SJCRH30 (cell line): ENCODE measurements around the gene NUP205. TPM values are rescaled to one million over a fixed set of nuclear protein-coding genes. Genes with fewer than 3 reads are reported as not detected.

ENCODE experiments used
- DNase-seq, 2 experiments: peaks; one replicate each; pipeline ENCODE4 v3.0.0-alpha.2; 2015 to 2020
- H3K27ac ChIP-seq: fragments of 250-450 bp; sonication (Bioruptor Pico); 2 replicates; pipeline ENCODE4 v1.5.1; 2020; ENCODE audit warnings: mild to moderate bottlenecking, moderate library complexity
- H3K27me3 ChIP-seq: fragments of 250-450 bp; sonication (Bioruptor Pico); 2 replicates; pipeline ENCODE4 v1.5.1; 2020; ENCODE audit warnings: mild to moderate bottlenecking, moderate library complexity
- H3K36me3 ChIP-seq: fragments of 250-450 bp; sonication (Bioruptor Pico); 2 replicates; pipeline ENCODE4 v1.5.1; 2020; ENCODE audit warnings: mild to moderate bottlenecking, moderate library complexity
- H3K4me1 ChIP-seq: fragments of 250-450 bp; sonication (Bioruptor Pico); 2 replicates; pipeline ENCODE4 v1.5.1; 2020; ENCODE audit warnings: mild to moderate bottlenecking, moderate library complexity
- H3K4me3 ChIP-seq: fragments of 250-450 bp; sonication (Bioruptor Pico); 2 replicates; pipeline ENCODE4 v1.5.1; 2020; ENCODE audit warnings: mild to moderate bottlenecking, moderate library complexity
- H3K9me3 ChIP-seq: fragments of 250-450 bp; sonication (Bioruptor Pico); replicated peaks from 2 replicates; pipeline ENCODE4 v1.5.1; 2020; ENCODE audit warnings: mild to moderate bottlenecking, moderate library complexity
- total RNA-seq: library from RNA; depleted of rRNA; stranded (reverse); fragments of >200 nt; shearing (Covaris generic); gene quantifications from 2 replicates; pipeline ENCODE4 v1.2.3, GENCODE V29; 2014

NUP205 gene
- total RNA-seq, 1 experiment from 2014 or later: 210 TPM

- H3K27me3 ChIP-seq: peaks cover 3% of the 10 kb centered on the region; the same call in 1 of the 2 replicates
- no peak overlapping the region for H3K4me3 ChIP-seq
- no peaks in the 10 kb centered on the region; the same call in 1 of the 2 replicates for H3K9me3 ChIP-seq
- no peak for DNase-seq
- H3K36me3 ChIP-seq: no peaks in the 10 kb centered on the region
- H3K4me1 ChIP-seq: no peaks in the 10 kb centered on the region
- H3K27ac ChIP-seq: no peak overlapping the region
Measured at GRCh38 chr7:135525426-135525825, 32.3 kb upstream of the NUP205 start.

GRCh38 chr7:135527025-135527424 is 30.7 kb upstream of the NUP205 start:
- Histone ChIP-seq H3K27me3 (peaks cover 3% of the 10 kb centered on the region; the same call in 1 of the 2 replicates), H3K9me3 (no peaks in the 10 kb centered on the region; the same call in 1 of the 2 replicates), H3K4me1 (no peaks in the 10 kb centered on the region), H3K27ac (no peak overlapping the region), H3K36me3 (no peaks in the 10 kb centered on the region), H3K4me3 (no peak overlapping the region)
- no peak for DNase-seq

GRCh38 chr7:135536150-135536549 is 21.6 kb upstream of the NUP205 start:
- H3K9me3 ChIP-seq: no peaks in the 10 kb centered on the region
- peak in 1 of 2 experiments; percentile 10 for DNase-seq

GRCh38 chr7:135537453-135537852 is 20.3 kb upstream of the NUP205 start:
- Histone ChIP-seq H3K9me3 (no peaks in the 10 kb centered on the region), H3K27me3 (no peaks in the 10 kb centered on the region), H3K27ac (no peak overlapping the region), H3K4me1 (no peaks in the 10 kb centered on the region), H3K36me3 (no peaks in the 10 kb centered on the region), H3K4me3 (no peak overlapping the region)
- DNase-seq: no peak

More at GRCh38 chr7:135536150-135536549, 21.6 kb upstream of the NUP205 start:
- Histone ChIP-seq H3K4me1 (no peaks in the 10 kb centered on the region), H3K36me3 (no peaks in the 10 kb centered on the region), H3K27ac (no peak overlapping the region), H3K27me3 (no peaks in the 10 kb centered on the region), H3K4me3 (no peak overlapping the region)

- Histone ChIP-seq H3K9me3 (no peaks in the 10 kb centered on the region), H3K27me3 (no peaks in the 10 kb centered on the region), H3K4me3 (no peak overlapping the region), H3K36me3 (no peaks in the 10 kb centered on the region), H3K4me1 (no peaks in the 10 kb centered on the region), H3K27ac (no peak overlapping the region)
- DNase-seq: no peak
Measured at GRCh38 chr7:135537905-135538304, 19.8 kb upstream of the NUP205 start.

- no peak overlapping the region for H3K27ac ChIP-seq
- no peaks in the 10 kb centered on the region for H3K9me3 ChIP-seq
- no peaks in the 10 kb centered on the region for H3K36me3 ChIP-seq
- DNase-seq: no peak
- no peak overlapping the region for H3K4me3 ChIP-seq
- H3K27me3 ChIP-seq: no peaks in the 10 kb centered on the region
- no peaks in the 10 kb centered on the region for H3K4me1 ChIP-seq
Measured at GRCh38 chr7:135538376-135538775, 19.3 kb upstream of the NUP205 start.

GRCh38 chr7:135539629-135540028 is 18.1 kb upstream of the NUP205 start:
- Histone ChIP-seq H3K4me3 (no peak overlapping the region), H3K27me3 (no peaks in the 10 kb centered on the region), H3K36me3 (no peaks in the 10 kb centered on the region), H3K27ac (no peak overlapping the region), H3K9me3 (no peaks in the 10 kb centered on the region), H3K4me1 (no peaks in the 10 kb centered on the region)
- DNase-seq: no peak

GRCh38 chr7:135541029-135541428 is 16.7 kb upstream of the NUP205 start:
- no peak for DNase-seq
- no peak overlapping the region for H3K4me3 ChIP-seq

GRCh38 chr7:135550196-135550595 is 7.5 kb upstream of the NUP205 start:
- Histone ChIP-seq H3K27ac (no peak overlapping the region), H3K9me3 (no peaks in the 10 kb centered on the region), H3K36me3 (no peaks in the 10 kb centered on the region), H3K27me3 (no peaks in the 10 kb centered on the region), H3K4me1 (no peaks in the 10 kb centered on the region), H3K4me3 (no peak overlapping the region)
- DNase-seq: no peak

More at GRCh38 chr7:135541029-135541428, 16.7 kb upstream of the NUP205 start:
- H3K27me3 ChIP-seq: no peaks in the 10 kb centered on the region
- H3K9me3 ChIP-seq: no peaks in the 10 kb centered on the region
- H3K36me3 ChIP-seq: no peaks in the 10 kb centered on the region
- H3K27ac ChIP-seq: no peak overlapping the region
- H3K4me1 ChIP-seq: no peaks in the 10 kb centered on the region

GRCh38 chr7:135552148-135552547 is 5.6 kb upstream of the NUP205 start:
- Histone ChIP-seq H3K4me1 (no peaks in the 10 kb centered on the region), H3K27me3 (no peaks in the 10 kb centered on the region), H3K36me3 (no peaks in the 10 kb centered on the region), H3K27ac (no peak overlapping the region), H3K4me3 (no peak overlapping the region), H3K9me3 (no peaks in the 10 kb centered on the region)
- no peak for DNase-seq

- Histone ChIP-seq H3K4me1 (no peaks in the 10 kb centered on the region), H3K27me3 (no peaks in the 10 kb centered on the region), H3K4me3 (no peak overlapping the region), H3K27ac (no peak overlapping the region), H3K36me3 (no peaks in the 10 kb centered on the region), H3K9me3 (no peaks in the 10 kb centered on the region)
- no peak for DNase-seq
Measured at GRCh38 chr7:135553346-135553745, 4.4 kb upstream of the NUP205 start.

GRCh38 chr7:135558337-135558767 is 635 bp downstream of the NUP205 start:
- H3K4me3 ChIP-seq: peak overlapping the region; percentile 79
- no peaks in the 10 kb centered on the region for H3K9me3 ChIP-seq
- no peaks in the 10 kb centered on the region for H3K4me1 ChIP-seq
- no peaks in the 10 kb centered on the region for H3K27me3 ChIP-seq
- 0 out of 2 replicates have a peak, but pooled peaks cover 5% of the 10 kb centered on the region for H3K36me3 ChIP-seq
- DNase-seq: peak; percentile 74 to 87
- peak overlapping the region; percentile 97 for H3K27ac ChIP-seq

- H3K27ac ChIP-seq: peak overlapping the region; percentile 97
Measured at GRCh38 chr7:135558881-135559280, 1.2 kb downstream of the NUP205 start.

GRCh38 chr7:135560631-135561030 is 2.9 kb downstream of the NUP205 start:
- Histone ChIP-seq H3K27ac (no peak overlapping the region), H3K4me1 (no peaks in the 10 kb centered on the region), H3K36me3 (peaks cover 15% of the 10 kb centered on the region), H3K9me3 (no peaks in the 10 kb centered on the region), H3K4me3 (no peak overlapping the region), H3K27me3 (no peaks in the 10 kb centered on the region)
- no peak for DNase-seq

More at GRCh38 chr7:135558881-135559280, 1.2 kb downstream of the NUP205 start:
- H3K36me3 ChIP-seq: peaks cover 9% of the 10 kb centered on the region; the same call in 1 of the 2 replicates
- no peak for DNase-seq
- no peaks in the 10 kb centered on the region for H3K27me3 ChIP-seq
- H3K4me1 ChIP-seq: no peaks in the 10 kb centered on the region
- no peaks in the 10 kb centered on the region for H3K9me3 ChIP-seq
- peak overlapping the region; percentile 79 for H3K4me3 ChIP-seq

GRCh38 chr7:135562720-135563119 is 5.0 kb downstream of the NUP205 start:
- Histone ChIP-seq H3K4me3 (no peak overlapping the region), H3K36me3 (peaks cover 23% of the 10 kb centered on the region), H3K9me3 (no peaks in the 10 kb centered on the region)

GRCh38 chr7:135571834-135572233 is 14.1 kb downstream of the NUP205 start:
- Histone ChIP-seq H3K4me1 (peaks cover 3% of the 10 kb centered on the region), H3K9me3 (no peaks in the 10 kb centered on the region), H3K27me3 (no peaks in the 10 kb centered on the region), H3K36me3 (peaks cover 64% of the 10 kb centered on the region), H3K27ac (no peak overlapping the region), H3K4me3 (no peak overlapping the region)
- no peak for DNase-seq

More at GRCh38 chr7:135562720-135563119, 5.0 kb downstream of the NUP205 start:
- Histone ChIP-seq H3K27me3 (no peaks in the 10 kb centered on the region), H3K4me1 (no peaks in the 10 kb centered on the region), H3K27ac (no peak overlapping the region)
- DNase-seq: no peak
